Body of pancreas (tissue), 4 donors: ENCODE data around the gene THRA.

Experiments
- CTCF ChIP-seq, 7 experiments: fragments of 450-650 bp in 4 of 7; fragments of 200-600 bp in 3 of 7; sonication (generic) in 3 of 7; IDR thresholded peaks; one replicate each; pipeline ENCODE4 v1.5.1; 2016 to 2019; ENCODE audit warnings: antibody characterized with exemption in 7 of 7
- POLR2A ChIP-seq, 3 donors: fragments of 450-650 bp; IDR thresholded peaks; one replicate each; pipeline ENCODE4 v1.6.1; 2016; ENCODE audit warnings: antibody characterized with exemption in 3 of 3, mild to moderate bottlenecking in 2 of 3

GRCh38 chr17:40070709-40071312, 8.0 kb downstream of the THRA start:
- TF ChIP-seq POLR2A (IDR thresholded peaks at IDR 0.05) = no peak
- no peak for TF ChIP-seq CTCF (IDR thresholded peaks at IDR 0.05)
